A549 treated with GW870086 at 1 μM for 4 hours (cell line): ENCODE measurements around the gene PCDHGA3. TPM values are rescaled to one million over a fixed set of nuclear protein-coding genes. Genes with fewer than 3 reads are reported as not detected.

ENCODE experiments used
- total RNA-seq: library from RNA; stranded (reverse); fragments of 200-300 nt; extraction: Qiagen RNA extraction; gene quantifications from 5 replicates; pipeline ENCODE4 v1.2.3, GENCODE V29; 2022; ENCODE audit warnings: low read depth

Gene PCDHGA3
- total RNA-seq, 1 experiment from 2014 or later, result not detected

Other genes with a start within 250 kb of the PCDHGA3 start
- gene PCDHB2, start 249.2 kb upstream of the PCDHGA3 start, total RNA-seq, result 3.3 to 4.1 TPM (median 3.4 TPM) in 5 replicates
- 0.05 TPM in 1 of 5 replicates, not detected in the others for gene PCDHB3, start 243.4 kb upstream of the PCDHGA3 start, total RNA-seq
- 0.03 to 0.11 TPM (median 0.08 TPM) in 3 of 5 replicates, not detected in the others for gene PCDHB4, start 222.0 kb upstream of the PCDHGA3 start, total RNA-seq
- gene PCDHB5, start 208.6 kb upstream of the PCDHGA3 start, total RNA-seq, result 0.94 to 1.8 TPM (median 1.5 TPM) in 5 replicates
- gene PCDHB6, start 193.8 kb upstream of the PCDHGA3 start, total RNA-seq, result 0.81 to 1.2 TPM (median 0.89 TPM) in 5 replicates
- gene PCDHB7, start 171.2 kb upstream of the PCDHGA3 start, total RNA-seq, result not detected in 5 replicates
- gene PCDHB8, start 166.0 kb upstream of the PCDHGA3 start, total RNA-seq, result 0.24 to 0.39 TPM (median 0.32 TPM) in 5 replicates
- gene PCDHB16, start 161.4 kb upstream of the PCDHGA3 start, total RNA-seq, result 0.05 to 0.15 TPM (median 0.06 TPM) in 4 of 5 replicates, not detected in the other
- 0.05 TPM in 1 of 5 replicates, not detected in the others for gene PCDHB9, start 156.7 kb upstream of the PCDHGA3 start, total RNA-seq
- gene PCDHB10, start 151.5 kb upstream of the PCDHGA3 start, total RNA-seq, result 0.05 TPM in 2 of 5 replicates, not detected in the others
- 0.08 to 0.12 TPM (median 0.10 TPM) in 4 of 5 replicates, not detected in the other for gene PCDHB11, start 144.2 kb upstream of the PCDHGA3 start, total RNA-seq
- gene PCDHB12, start 135.1 kb upstream of the PCDHGA3 start, total RNA-seq, result not detected in 5 replicates
- 0.03 to 0.07 TPM (median 0.07 TPM) in 4 of 5 replicates, not detected in the other for gene PCDHB13, start 129.9 kb upstream of the PCDHGA3 start, total RNA-seq
- gene PCDHB14, start 120.5 kb upstream of the PCDHGA3 start, total RNA-seq, result 0.02 to 0.13 TPM (median 0.07 TPM) in 5 replicates
- gene PCDHB15, start 98.4 kb upstream of the PCDHGA3 start, total RNA-seq, result 0.05 to 0.16 TPM (median 0.09 TPM) in 3 of 5 replicates, not detected in the others
- not detected in 5 replicates for gene SLC25A2, start 39.8 kb upstream of the PCDHGA3 start, total RNA-seq
- gene TAF7, start 23.0 kb upstream of the PCDHGA3 start, total RNA-seq, result 63.2 to 78.4 TPM (median 73.8 TPM) in 5 replicates
- 0.29 to 0.38 TPM (median 0.32 TPM) in 5 replicates for gene PCDHGA1, start 13.3 kb upstream of the PCDHGA3 start, total RNA-seq
- 0.45 to 0.72 TPM (median 0.70 TPM) in 5 replicates for gene PCDHGA2, start 5.1 kb upstream of the PCDHGA3 start, total RNA-seq
- gene PCDHGB1, start 6.3 kb downstream of the PCDHGA3 start, total RNA-seq, result 1.6 to 2.1 TPM (median 1.9 TPM) in 5 replicates
- gene PCDHGA4, start 11.2 kb downstream of the PCDHGA3 start, total RNA-seq, result 0.07 to 0.18 TPM (median 0.14 TPM) in 5 replicates
- 0.05 to 0.19 TPM (median 0.10 TPM) in 5 replicates for gene PCDHGB2, start 16.2 kb downstream of the PCDHGA3 start, total RNA-seq
- 0.08 to 0.22 TPM (median 0.12 TPM) in 5 replicates for gene PCDHGA5, start 20.3 kb downstream of the PCDHGA3 start, total RNA-seq
- gene PCDHGB3, start 26.4 kb downstream of the PCDHGA3 start, total RNA-seq, result 0.16 to 0.31 TPM (median 0.22 TPM) in 5 replicates
- gene PCDHGA6, start 30.1 kb downstream of the PCDHGA3 start, total RNA-seq, result 0.13 to 0.26 TPM (median 0.14 TPM) in 5 replicates
- gene PCDHGA7, start 38.9 kb downstream of the PCDHGA3 start, total RNA-seq, result 0.59 to 1.1 TPM (median 0.95 TPM) in 5 replicates
- 0.74 to 1.00 TPM (median 0.79 TPM) in 5 replicates for gene PCDHGB4, start 43.9 kb downstream of the PCDHGA3 start, total RNA-seq
- gene PCDHGA8, start 48.8 kb downstream of the PCDHGA3 start, total RNA-seq, result 0.02 to 0.13 TPM (median 0.07 TPM) in 3 of 5 replicates, not detected in the others
- gene PCDHGB5, start 54.1 kb downstream of the PCDHGA3 start, total RNA-seq, result 1.9 to 2.7 TPM (median 2.3 TPM) in 5 replicates
- gene PCDHGA9, start 58.9 kb downstream of the PCDHGA3 start, total RNA-seq, result 0.05 to 0.10 TPM (median 0.07 TPM) in 4 of 5 replicates, not detected in the other
- 0.07 to 0.16 TPM (median 0.12 TPM) in 5 replicates for gene PCDHGB6, start 64.2 kb downstream of the PCDHGA3 start, total RNA-seq
- gene PCDHGA10, start 69.2 kb downstream of the PCDHGA3 start, total RNA-seq, result 0.02 TPM in 1 of 5 replicates, not detected in the others
- gene PCDHGB7, start 73.8 kb downstream of the PCDHGA3 start, total RNA-seq, result 0.03 to 0.06 TPM in 2 of 5 replicates, not detected in the others
- gene PCDHGA11, start 77.2 kb downstream of the PCDHGA3 start, total RNA-seq, result 0.03 to 0.07 TPM in 2 of 5 replicates, not detected in the others
- gene PCDHGA12, start 86.7 kb downstream of the PCDHGA3 start, total RNA-seq, result not detected in 5 replicates
- gene PCDHGC3, start 132.1 kb downstream of the PCDHGA3 start, total RNA-seq, result 5.4 to 6.5 TPM (median 5.8 TPM) in 5 replicates
- not detected in 5 replicates for gene PCDHGC4, start 141.2 kb downstream of the PCDHGA3 start, total RNA-seq
- 0.05 to 0.06 TPM in 2 of 5 replicates, not detected in the others for gene PCDHGC5, start 145.3 kb downstream of the PCDHGA3 start, total RNA-seq